WTC11 (cell line): ENCODE results near the gene USH2A. TPM values are rescaled to one million over a fixed set of nuclear protein-coding genes. Genes with fewer than 3 reads are reported as not detected.

ENCODE experiments used
- ATAC-seq: fragments of 200-7000 bp; cut with Tn5 transposase; 2 replicates; pipeline ENCODE4 v1.10.0; 2021; ENCODE audit warnings: mild to moderate bottlenecking, moderate library complexity
- CTCF ChIA-PET: fragments of 300-600 bp; sonication (Branson Sonifier 250); formaldehyde crosslinking; loops from one replicate; lab custom pipeline; 2021; ENCODE audit warnings: antibody characterized with exemption; lab: Charles Lee
- POLR2A ChIA-PET: fragments of 350-600 bp; sonication (Branson Sonifier 250); formaldehyde crosslinking; loops from one replicate; lab custom pipeline; 2021; ENCODE audit warnings: antibody characterized with exemption; lab: Charles Lee
- DNase-seq: peaks from one replicate; pipeline ENCODE4 v3.0.0; 2021; ENCODE audit warnings: low spot score
- H3K27ac Mint-ChIP-seq: 2 replicates; pipeline ENCODE4 v1.8.0; 2021; ENCODE audit warnings: mixed read lengths
- H3K27me3 Mint-ChIP-seq: 2 replicates; pipeline ENCODE4 v1.8.0; 2021; ENCODE audit warnings: low read depth, mild to moderate bottlenecking, moderate library complexity, mixed read lengths
- H3K36me3 Mint-ChIP-seq: 2 replicates; pipeline ENCODE4 v1.8.0; 2021; ENCODE audit warnings: mixed read lengths
- H3K4me1 Mint-ChIP-seq: 2 replicates; pipeline ENCODE4 v1.8.0; 2022; ENCODE audit warnings: mixed read lengths
- H3K4me3 Mint-ChIP-seq: 2 replicates; pipeline ENCODE4 v1.8.0; 2021; ENCODE audit warnings: mild to moderate bottlenecking, moderate library complexity, mixed read lengths
- H3K9me3 Mint-ChIP-seq: 2 replicates; pipeline ENCODE4 v1.8.0; 2021; ENCODE audit warnings: mixed read lengths
- AR ChIP-seq: fragments of 250-450 bp; sonication (Bioruptor Pico); IDR thresholded peaks from 2 replicates; pipeline ENCODE4 v1.9.0; 2021; ENCODE audit warnings: mild to moderate bottlenecking
- ARID4B ChIP-seq: sonication (generic); formaldehyde crosslinking; IDR thresholded peaks from 2 replicates; pipeline ENCODE4 v1.8.0; 2023; ENCODE audit warnings: missing genetic modification reagents, mild to moderate bottlenecking, borderline replicate concordance
- ATF6 ChIP-seq: sonication (generic); formaldehyde crosslinking; IDR thresholded peaks from 2 replicates; pipeline ENCODE4 v1.8.1; 2023; ENCODE audit warnings: mild to moderate bottlenecking, missing genetic modification reagents
- CREM ChIP-seq: sonication (generic); formaldehyde crosslinking; IDR thresholded peaks from 2 replicates; pipeline ENCODE4 v1.8.1; 2022; ENCODE audit warnings: mild to moderate bottlenecking, missing genetic modification reagents, moderate library complexity
- CTCF ChIP-seq: fragments of 200-600 bp; IDR thresholded peaks from 2 replicates; pipeline ENCODE4 v1.8.0; 2022; ENCODE audit warnings: antibody characterized with exemption
- E2F1 ChIP-seq: sonication (generic); formaldehyde crosslinking; IDR thresholded peaks from 2 replicates; pipeline ENCODE4 v1.8.0; 2022; ENCODE audit warnings: mild to moderate bottlenecking, missing genetic modification reagents
- GRHL2 ChIP-seq: fragments of 250-450 bp; sonication (Bioruptor Pico); IDR thresholded peaks from 2 replicates; pipeline ENCODE4 v1.8.0; 2022; ENCODE audit warnings: mild to moderate bottlenecking, moderate library complexity; ENCODE audit not compliant: insufficient replicate concordance, severe bottlenecking
- MYBL2 ChIP-seq: sonication (generic); formaldehyde crosslinking; IDR thresholded peaks from 2 replicates; pipeline ENCODE4 v1.8.1; 2023; ENCODE audit warnings: mild to moderate bottlenecking, moderate library complexity, missing genetic modification reagents
- NR3C1 ChIP-seq: sonication (generic); formaldehyde crosslinking; conservative IDR thresholded peaks from 2 replicates; pipeline ENCODE4 v1.8.1; 2023; ENCODE audit warnings: low read depth, mild to moderate bottlenecking, missing genetic modification reagents
- SMAD4 ChIP-seq: sonication (generic); formaldehyde crosslinking; IDR thresholded peaks from 2 replicates; pipeline ENCODE4 v1.8.0; 2022; ENCODE audit warnings: mild to moderate bottlenecking, missing genetic modification reagents
- STAT6 ChIP-seq: sonication (generic); formaldehyde crosslinking; conservative IDR thresholded peaks from 2 replicates; pipeline ENCODE4 v1.8.1; 2023; ENCODE audit warnings: mild to moderate bottlenecking, low read depth, missing genetic modification reagents, moderate library complexity
- TCF7 ChIP-seq: sonication (generic); formaldehyde crosslinking; IDR thresholded peaks from 2 replicates; pipeline ENCODE4 v1.8.0; 2022; ENCODE audit warnings: mild to moderate bottlenecking, low read depth, missing genetic modification reagents, moderate library complexity
- TEAD1 ChIP-seq: sonication (generic); formaldehyde crosslinking; IDR thresholded peaks from 2 replicates; pipeline ENCODE4 v1.8.0; 2022; ENCODE audit warnings: mild to moderate bottlenecking, missing genetic modification reagents
- USF1 ChIP-seq: sonication (generic); formaldehyde crosslinking; IDR thresholded peaks from 2 replicates; pipeline ENCODE4 v1.8.0; 2022; ENCODE audit warnings: mild to moderate bottlenecking, missing genetic modification reagents
- ZNF281 ChIP-seq: sonication (generic); formaldehyde crosslinking; IDR thresholded peaks from 2 replicates; pipeline ENCODE4 v1.8.0; 2023; ENCODE audit warnings: mild to moderate bottlenecking, missing genetic modification reagents
- total RNA-seq: library from RNA; stranded (reverse); gene quantifications from 3 replicates; pipeline ENCODE4 v1.2.3, GENCODE V29; 2021

The USH2A gene
- total RNA-seq, 1 experiment from 2014 or later: 0.37 TPM

- no peak for DNase-seq
- TF ChIP-seq STAT6: no peak
- TF ChIP-seq CREM (CRISPR knock-in tag): no peak
- no peak for TF ChIP-seq TCF7 (CRISPR knock-in tag)
- no peak for TF ChIP-seq NR3C1
- TF ChIP-seq GRHL2 (CRISPR knock-in tag): no peak
- TF ChIP-seq SMAD4: no peak
- TF ChIP-seq ATF6 (CRISPR knock-in tag): no peak
- TF ChIP-seq CTCF: no peak
- TF ChIP-seq USF1 (CRISPR knock-in tag): no peak
- no peak for TF ChIP-seq TEAD1 (CRISPR knock-in tag)
- TF ChIP-seq MYBL2 (CRISPR knock-in tag): no peak
- TF ChIP-seq ARID4B (CRISPR knock-in tag): no peak
- TF ChIP-seq AR (CRISPR knock-in tag): no peak
- no peak for TF ChIP-seq E2F1 (CRISPR knock-in tag)
- TF ChIP-seq ZNF281 (CRISPR knock-in tag): no peak
- H3K4me1 Mint-ChIP-seq: no peaks in the 10 kb centered on the region
- POLR2A ChIA-PET: no interaction called here
- no peaks in the 10 kb centered on the region for H3K36me3 Mint-ChIP-seq
- ATAC-seq: no peak
- H3K27me3 Mint-ChIP-seq: no peaks in the 10 kb centered on the region
- H3K4me3 Mint-ChIP-seq: no peak overlapping the region
- no peaks in the 10 kb centered on the region for H3K9me3 Mint-ChIP-seq
- CTCF ChIA-PET: no interaction called here
- no peak overlapping the region for H3K27ac Mint-ChIP-seq
These were observed 358.6 kb downstream of the USH2A start for GRCh38 chr1:216064643-216065042.
